GM21825 (cell line): ENCODE results near the gene B3GALNT2.

ENCODE experiments used
- ATAC-seq: cut with Tn5 transposase; IDR thresholded peaks from one replicate; pipeline ENCODE4 v1.9.1; 2021; ENCODE audit warnings: mild to moderate bottlenecking, moderate library complexity; ENCODE audit not compliant: unreplicated experiment

The B3GALNT2 gene

GRCh38 chr1:235455823-235456222 is 48.4 kb downstream of the B3GALNT2 start:
- no peak for ATAC-seq

- no peak for ATAC-seq
Observed at GRCh38 chr1:235455097-235455496, 49.2 kb downstream of the B3GALNT2 start.

GRCh38 chr1:235454021-235454420 is 50.2 kb downstream of the B3GALNT2 start:
- no peak for ATAC-seq

DNA sequence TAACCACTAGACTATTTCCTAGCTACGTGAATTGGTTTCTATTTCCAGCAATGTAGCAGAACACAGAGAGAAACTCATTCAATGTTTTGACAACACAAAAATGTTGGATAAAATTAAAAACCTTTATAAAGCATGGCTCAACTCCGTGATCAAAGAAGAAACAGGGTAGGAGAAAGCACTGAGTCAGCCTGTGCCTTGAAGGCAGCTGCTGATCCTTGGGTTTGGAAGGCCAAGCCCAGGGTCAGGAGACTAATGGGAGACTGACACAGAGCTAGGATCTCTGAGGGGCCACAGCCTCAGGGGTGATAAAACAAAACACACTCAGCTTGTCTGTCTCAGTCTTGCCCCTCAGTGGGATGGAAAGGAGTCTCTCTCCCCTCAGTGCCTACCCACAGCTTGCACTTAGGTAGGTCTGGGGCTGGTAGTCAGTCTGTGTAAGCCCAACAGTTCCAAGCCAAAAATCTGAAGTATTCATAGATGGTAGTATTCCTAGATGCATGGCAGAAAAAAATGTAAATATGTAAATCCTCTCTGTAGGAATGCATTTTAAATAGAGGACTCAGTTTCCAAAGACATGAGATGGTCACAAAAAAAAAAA is 53.3 kb downstream of the B3GALNT2 start:
- ATAC-seq = no peak

GRCh38 chr1:235450433-235450832 is 53.8 kb downstream of the B3GALNT2 start:
- no peak for ATAC-seq

- ATAC-seq = no peak
Observed at GRCh38 chr1:235448616-235449015, 55.6 kb downstream of the B3GALNT2 start.

- ATAC-seq = no peak
Observed at GRCh38 chr1:235442788-235443429, 61.3 kb downstream of the B3GALNT2 start.

GRCh38 chr1:235441159-235441685 is 63.0 kb downstream of the B3GALNT2 start:
- ATAC-seq = no peak

GRCh38 chr1:235434001-235434400 is 70.3 kb downstream of the B3GALNT2 start:
- no peak for ATAC-seq

- ATAC-seq = no peak
Observed at GRCh38 chr1:235430991-235431390, 73.3 kb downstream of the B3GALNT2 start.

GRCh38 chr1:235429143-235429542 is 75.1 kb downstream of the B3GALNT2 start:
- no peak for ATAC-seq

DNA sequence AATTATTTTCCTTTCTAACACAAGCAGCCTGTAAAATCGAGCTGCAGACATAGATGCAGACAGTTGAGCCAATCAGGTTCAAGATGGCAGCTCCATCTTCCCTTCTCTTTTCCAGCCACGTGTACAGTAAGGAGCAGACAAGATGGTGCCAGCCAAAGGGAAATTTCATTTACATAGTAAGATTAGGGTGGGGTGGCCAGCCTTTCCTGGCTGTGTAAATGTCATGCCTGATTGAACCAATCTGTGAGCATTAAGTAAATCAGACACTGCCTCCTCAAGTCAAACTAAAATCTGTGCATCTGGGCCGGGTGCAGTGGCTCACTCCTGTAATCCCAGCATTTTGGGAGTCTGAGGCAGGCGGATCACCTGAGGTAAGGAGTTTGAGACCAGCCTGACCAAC is 76.8 kb downstream of the B3GALNT2 start:
- no peak for ATAC-seq

- no peak for ATAC-seq
Observed at GRCh38 chr1:235426680-235427079, 77.6 kb downstream of the B3GALNT2 start.

DNA sequence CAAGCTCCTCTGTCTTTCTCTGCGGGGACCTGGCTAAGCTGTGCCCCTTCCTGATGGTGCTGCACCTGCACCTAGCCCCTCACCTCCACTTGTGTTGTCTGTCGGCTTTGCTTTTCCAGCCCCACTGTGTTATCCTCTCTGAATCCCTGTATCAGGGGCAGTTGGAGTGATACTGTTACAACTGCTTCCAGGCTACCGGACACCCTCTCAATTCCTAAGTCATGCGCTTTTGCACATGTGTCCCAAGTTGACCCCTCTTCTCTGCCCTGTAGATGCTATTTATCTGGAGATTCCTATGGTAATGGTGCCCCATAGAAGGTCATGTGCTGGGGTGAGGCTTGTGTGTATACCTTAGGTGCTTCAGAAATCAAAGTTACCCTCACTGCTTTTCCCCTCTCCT is 78.1 kb downstream of the B3GALNT2 start:
- no peak for ATAC-seq

GRCh38 chr1:235425357-235425756 is 78.9 kb downstream of the B3GALNT2 start:
- no peak for ATAC-seq

GRCh38 chr1:235424092-235424491 is 80.2 kb downstream of the B3GALNT2 start:
- ATAC-seq = no peak

DNA sequence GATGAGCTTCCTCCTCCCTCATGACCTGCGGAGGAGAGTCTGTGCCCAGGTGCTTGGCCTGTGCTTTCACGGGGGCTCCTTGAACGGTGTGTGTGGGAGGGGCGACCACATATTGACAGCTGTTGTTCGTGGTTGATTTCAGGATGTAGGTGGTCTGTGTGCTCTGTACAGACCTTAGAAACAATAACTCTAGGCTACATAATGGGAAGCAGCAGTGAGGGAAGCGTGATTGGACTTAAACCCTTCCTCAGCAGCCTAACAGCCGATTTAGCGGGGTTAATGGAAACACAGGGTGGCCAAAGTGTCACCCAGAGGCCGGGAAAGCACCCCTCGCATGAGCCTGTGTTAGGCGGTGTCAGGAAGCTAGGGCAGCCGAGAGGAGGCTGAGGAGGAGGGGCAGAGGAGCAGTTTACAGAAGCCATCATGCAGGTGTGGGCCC is 81.0 kb downstream of the B3GALNT2 start:
- ATAC-seq = peak; percentile 81

GRCh38 chr1:235421751-235422150 is 82.5 kb downstream of the B3GALNT2 start:
- ATAC-seq = no peak

DNA sequence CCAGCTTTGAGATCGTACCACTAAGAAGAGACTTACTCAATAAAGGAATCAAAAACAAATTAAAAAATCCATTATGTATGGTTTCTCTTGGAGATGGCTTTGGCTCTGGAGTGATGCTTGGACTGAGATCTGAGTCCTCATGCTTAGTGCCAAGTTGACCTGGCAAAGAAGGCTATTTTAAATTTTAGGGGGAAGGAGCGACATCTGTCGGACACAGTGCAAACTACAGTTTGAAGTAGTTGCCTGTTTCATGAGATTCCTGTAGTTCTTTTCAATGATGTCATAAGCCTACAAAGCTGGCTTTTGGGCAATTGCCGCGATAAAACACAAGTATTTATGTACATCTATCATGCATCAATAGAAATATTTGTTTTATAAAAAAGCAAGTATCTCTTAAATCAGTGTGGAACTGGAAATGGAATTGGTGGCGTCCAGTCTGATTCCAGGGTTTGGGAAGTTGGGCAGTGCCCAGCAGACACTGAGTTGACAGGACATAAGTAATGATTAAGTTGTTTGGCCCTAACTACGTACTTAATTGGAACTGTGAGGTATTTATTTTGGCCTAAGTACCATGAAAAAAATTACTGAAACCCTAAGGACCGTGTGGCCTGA is 87.1 kb downstream of the B3GALNT2 start:
- no peak for ATAC-seq

DNA sequence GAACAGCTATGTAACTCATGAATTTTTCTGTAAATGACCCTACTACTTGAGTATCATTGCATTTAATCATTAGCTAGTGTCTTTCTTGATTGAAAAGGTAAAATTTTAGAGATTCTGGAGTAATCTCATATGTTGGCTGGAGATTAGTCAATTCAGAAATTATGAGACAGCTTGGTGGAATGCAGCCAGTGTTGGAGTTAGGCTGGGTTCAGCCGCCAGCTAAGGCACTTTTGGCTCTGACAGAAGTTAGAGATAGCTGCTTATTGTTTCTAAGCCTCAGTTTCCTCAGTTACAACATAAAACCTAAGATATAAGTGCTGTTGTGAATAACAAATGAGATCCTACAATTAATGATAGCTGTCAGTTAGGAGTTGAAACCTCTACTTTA is 87.6 kb downstream of the B3GALNT2 start:
- no peak for ATAC-seq

DNA sequence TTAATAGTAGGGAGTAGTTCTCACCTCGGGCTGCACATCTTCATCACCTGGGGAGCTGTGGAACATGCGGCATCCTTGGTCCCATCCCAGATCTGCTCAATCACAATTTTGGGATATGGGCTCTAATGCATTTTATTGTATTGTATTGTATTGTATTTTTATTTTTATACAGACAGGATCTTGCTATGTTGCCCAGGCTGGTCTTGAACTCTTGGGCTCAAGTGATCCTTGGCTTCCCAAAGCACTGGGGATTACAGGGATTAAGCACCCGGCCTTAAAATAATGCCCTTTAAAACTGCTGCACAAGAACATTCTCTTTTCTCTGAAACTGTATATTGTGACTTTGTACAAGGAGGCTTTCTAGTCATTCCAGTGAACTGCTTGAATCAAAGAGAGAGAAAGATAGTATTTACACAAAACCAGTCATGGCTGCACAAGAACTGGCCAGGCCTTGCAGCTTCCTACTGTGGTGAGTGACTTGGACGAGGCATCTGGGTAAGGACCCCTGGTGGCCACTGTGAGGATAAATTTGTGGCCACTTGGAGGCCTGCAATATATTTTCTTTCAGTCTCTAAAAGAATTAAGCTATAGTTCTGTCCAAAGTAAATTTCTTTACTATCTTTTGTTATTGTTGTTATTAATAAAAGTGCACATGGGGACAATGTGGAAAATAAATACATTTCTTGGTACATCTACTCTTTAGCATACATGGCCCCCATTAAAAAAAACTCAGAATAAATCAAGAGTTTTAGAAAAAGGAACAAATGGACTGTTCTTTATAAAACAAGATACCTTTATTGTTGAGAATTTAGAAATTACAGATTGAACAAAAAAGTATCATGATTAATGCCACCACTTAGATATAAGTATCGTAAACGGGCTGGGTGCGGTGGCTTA is 89.0 kb downstream of the B3GALNT2 start:
- peak; percentile 79 for ATAC-seq
